HEK293 (cell line): ENCODE measurements around the gene SSU72.

Experiments
- GLIS1 ChIP-seq: fragments of 450-650 bp; formaldehyde crosslinking; IDR thresholded peaks from 2 replicates; pipeline ENCODE4 v1.5.1; 2016; ENCODE audit warnings: missing biosample characterization, missing genetic modification characterization
- HOXA7 ChIP-seq: sonication (generic); formaldehyde crosslinking; IDR thresholded peaks from 2 replicates; pipeline ENCODE4 v1.8.1; 2022; ENCODE audit warnings: missing genetic modification reagents, borderline replicate concordance
- KLF16 ChIP-seq: fragments of 450-650 bp; formaldehyde crosslinking; IDR thresholded peaks from 2 replicates; pipeline ENCODE4 v1.5.1; 2017; ENCODE audit warnings: missing biosample characterization, missing genetic modification characterization
- PRDM10 ChIP-seq: fragments of 450-650 bp; formaldehyde crosslinking; IDR thresholded peaks from 2 replicates; pipeline ENCODE4 v1.5.1; 2016; ENCODE audit warnings: missing biosample characterization, missing genetic modification characterization
- YY1 ChIP-seq: fragments of 450-650 bp; formaldehyde crosslinking; IDR thresholded peaks from 2 replicates; pipeline ENCODE4 v1.5.1; 2018; ENCODE audit warnings: missing biosample characterization, missing genetic modification characterization
- ZNF10 ChIP-seq: fragments of 450-650 bp; formaldehyde crosslinking; IDR thresholded peaks from 2 replicates; pipeline ENCODE4 v1.5.1; 2017; ENCODE audit warnings: missing biosample characterization, missing genetic modification characterization
- ZNF23 ChIP-seq: fragments of 450-650 bp; formaldehyde crosslinking; IDR thresholded peaks from 2 replicates; pipeline ENCODE4 v1.5.1; 2016; ENCODE audit warnings: missing biosample characterization, missing genetic modification characterization, borderline replicate concordance
- ZNF423 ChIP-seq: fragments of 450-650 bp; formaldehyde crosslinking; IDR thresholded peaks from 2 replicates; pipeline ENCODE4 v1.5.1; 2016; ENCODE audit warnings: missing biosample characterization, missing genetic modification characterization
- ZSCAN30 ChIP-seq: fragments of 450-650 bp; IDR thresholded peaks from 2 replicates; pipeline ENCODE4 v1.5.1; 2018; ENCODE audit warnings: missing biosample characterization, mild to moderate bottlenecking, missing genetic modification characterization, moderate library complexity
- TF ChIP-seq, protein P1 (sequence below): fragments of 450-650 bp; formaldehyde crosslinking; IDR thresholded peaks from 2 replicates; pipeline ENCODE4 v1.5.1; 2016; ENCODE audit warnings: missing biosample characterization, missing genetic modification characterization
- TF ChIP-seq, protein P2 (sequence below): fragments of 450-650 bp; formaldehyde crosslinking; IDR thresholded peaks from 2 replicates; pipeline ENCODE4 v1.5.1; 2016; ENCODE audit warnings: missing biosample characterization, missing genetic modification characterization

DNA sequence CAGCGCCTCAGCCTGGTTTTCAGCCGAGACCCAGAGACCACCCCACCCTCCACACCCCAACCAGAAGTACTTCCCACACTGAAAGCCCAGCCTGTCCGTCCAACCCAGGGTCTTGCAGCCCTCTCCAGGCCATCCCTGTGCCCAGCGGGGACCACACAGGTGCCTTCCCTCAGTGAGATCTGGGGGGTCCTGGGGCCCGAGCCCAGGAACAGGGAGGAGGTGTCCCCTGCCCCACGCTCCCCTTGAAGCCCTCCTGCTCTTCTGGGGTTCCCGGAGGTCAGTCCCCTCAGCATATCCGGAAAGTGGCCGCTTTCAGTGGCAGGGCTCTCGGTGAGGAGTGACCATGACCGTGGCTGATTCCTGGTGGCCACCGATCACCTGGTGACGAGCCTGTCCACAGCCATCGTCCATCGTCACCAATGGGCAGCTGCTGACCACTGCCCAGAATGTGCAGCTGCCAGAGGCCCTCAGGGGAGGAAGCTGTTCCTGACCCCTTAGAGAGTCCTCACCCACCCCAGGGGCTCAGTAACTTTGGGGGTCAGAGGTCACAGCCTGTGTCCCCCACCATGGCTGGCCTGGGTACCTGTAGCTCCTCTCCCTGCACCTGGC is 37.6 kb downstream of the SSU72 start:
- TF ChIP-seq, protein P1, sequence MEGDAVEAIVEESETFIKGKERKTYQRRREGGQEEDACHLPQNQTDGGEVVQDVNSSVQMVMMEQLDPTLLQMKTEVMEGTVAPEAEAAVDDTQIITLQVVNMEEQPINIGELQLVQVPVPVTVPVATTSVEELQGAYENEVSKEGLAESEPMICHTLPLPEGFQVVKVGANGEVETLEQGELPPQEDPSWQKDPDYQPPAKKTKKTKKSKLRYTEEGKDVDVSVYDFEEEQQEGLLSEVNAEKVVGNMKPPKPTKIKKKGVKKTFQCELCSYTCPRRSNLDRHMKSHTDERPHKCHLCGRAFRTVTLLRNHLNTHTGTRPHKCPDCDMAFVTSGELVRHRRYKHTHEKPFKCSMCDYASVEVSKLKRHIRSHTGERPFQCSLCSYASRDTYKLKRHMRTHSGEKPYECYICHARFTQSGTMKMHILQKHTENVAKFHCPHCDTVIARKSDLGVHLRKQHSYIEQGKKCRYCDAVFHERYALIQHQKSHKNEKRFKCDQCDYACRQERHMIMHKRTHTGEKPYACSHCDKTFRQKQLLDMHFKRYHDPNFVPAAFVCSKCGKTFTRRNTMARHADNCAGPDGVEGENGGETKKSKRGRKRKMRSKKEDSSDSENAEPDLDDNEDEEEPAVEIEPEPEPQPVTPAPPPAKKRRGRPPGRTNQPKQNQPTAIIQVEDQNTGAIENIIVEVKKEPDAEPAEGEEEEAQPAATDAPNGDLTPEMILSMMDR: no peak
- no peak for TF ChIP-seq ZNF23 (tag by site-specific recombination)
- TF ChIP-seq ZSCAN30 (tag by site-specific recombination): no peak
- no peak for TF ChIP-seq HOXA7 (CRISPR knock-in tag)
- TF ChIP-seq PRDM10 (tag by site-specific recombination): no peak
- TF ChIP-seq YY1 (tag by site-specific recombination): no peak
- no peak for TF ChIP-seq ZNF423 (tag by site-specific recombination)
- TF ChIP-seq KLF16 (tag by site-specific recombination): no peak
- no peak for TF ChIP-seq ZNF10 (tag by site-specific recombination)
- TF ChIP-seq, protein P2, sequence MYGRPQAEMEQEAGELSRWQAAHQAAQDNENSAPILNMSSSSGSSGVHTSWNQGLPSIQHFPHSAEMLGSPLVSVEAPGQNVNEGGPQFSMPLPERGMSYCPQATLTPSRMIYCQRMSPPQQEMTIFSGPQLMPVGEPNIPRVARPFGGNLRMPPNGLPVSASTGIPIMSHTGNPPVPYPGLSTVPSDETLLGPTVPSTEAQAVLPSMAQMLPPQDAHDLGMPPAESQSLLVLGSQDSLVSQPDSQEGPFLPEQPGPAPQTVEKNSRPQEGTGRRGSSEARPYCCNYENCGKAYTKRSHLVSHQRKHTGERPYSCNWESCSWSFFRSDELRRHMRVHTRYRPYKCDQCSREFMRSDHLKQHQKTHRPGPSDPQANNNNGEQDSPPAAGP (tag by site-specific recombination): no peak
- TF ChIP-seq GLIS1 (tag by site-specific recombination): no peak
